Adrenal gland (tissue), 5 donors: ENCODE results near the gene SVOP.

Experiments used
- CTCF ChIP-seq, 6 experiments: fragments of 450-650 bp in 4 of 6; fragments of 200-600 bp in 2 of 6; sonication (generic) in 1 of 6; IDR thresholded peaks; 1 replicate in 5 of 6; 2 replicates in 1 of 6; pipeline versions ENCODE4 v1.5.1 to v1.8.0; 2016 to 2021; ENCODE audit warnings: antibody characterized with exemption in 6 of 6, mild to moderate bottlenecking in 2 of 6, moderate library complexity in 1 of 6
- POLR2A ChIP-seq, 2 donors: fragments of 450-650 bp; IDR thresholded peaks; one replicate each; pipeline ENCODE4 v1.6.1; 2017; ENCODE audit warnings: antibody characterized with exemption in 2 of 2, mild to moderate bottlenecking in 2 of 2, moderate library complexity in 1 of 2
- donor health status: DM: no; HTN: no; CAD: no.

GRCh38 chr12:109052097-109052413 lies 31.2 kb upstream of the SVOP start:
- no peak for TF ChIP-seq POLR2A (IDR thresholded peaks at IDR 0.05)
- no peak for TF ChIP-seq CTCF (IDR thresholded peaks at IDR 0.05)
